Neuronal stem cell (in vitro differentiated cells): Measurements from ENCODE around the gene PDE9A.

Experiments
- DNase-seq: peaks from one replicate; pipeline ENCODE4 v3.0.0-alpha.2; 2013; ENCODE audit warnings: low spot score
- H2AFZ ChIP-seq: one replicate; pipeline ENCODE4 v1.6.1; 2013; ENCODE audit warnings: mild to moderate bottlenecking, low read length, inconsistent platforms
- H2AK5ac ChIP-seq: 2 replicates; pipeline ENCODE4 v1.6.1; 2013; ENCODE audit warnings: low read depth, mild to moderate bottlenecking, inconsistent platforms, low read length, moderate library complexity, mixed read lengths
- H2BK120ac ChIP-seq: 2 replicates; pipeline ENCODE4 v1.6.1; 2013; ENCODE audit warnings: low read depth, mild to moderate bottlenecking, inconsistent platforms, low read length, moderate library complexity, mixed read lengths
- H2BK12ac ChIP-seq: one replicate; pipeline ENCODE4 v1.6.1; 2013; ENCODE audit warnings: low read length, inconsistent platforms
- H2BK15ac ChIP-seq: 2 replicates; pipeline ENCODE4 v1.6.1; 2013; ENCODE audit warnings: mild to moderate bottlenecking, low read length, inconsistent platforms, mixed read lengths
- H2BK5ac ChIP-seq: one replicate; pipeline ENCODE4 v1.6.1; 2013; ENCODE audit warnings: inconsistent platforms, mild to moderate bottlenecking, low read length, moderate library complexity
- H3K14ac ChIP-seq: one replicate; pipeline ENCODE4 v1.6.1; 2013; ENCODE audit warnings: low read length, inconsistent platforms
- H3K18ac ChIP-seq: 2 replicates; pipeline ENCODE4 v1.6.1; 2013; ENCODE audit warnings: low read length, inconsistent platforms
- H3K23ac ChIP-seq: 2 replicates; pipeline ENCODE4 v1.6.1; 2013; ENCODE audit warnings: low read depth, mild to moderate bottlenecking, mixed read lengths, low read length, inconsistent platforms; ENCODE audit not compliant: poor library complexity
- H3K27ac ChIP-seq: replicated peaks from 3 replicates; pipeline ENCODE4 v1.5.1; 2013; ENCODE audit warnings: low read length, inconsistent platforms
- H3K27me3 ChIP-seq, 3 experiments: 2 replicates each; pipeline ENCODE4 v1.6.1; 2013; ENCODE audit warnings: low read length in 3 of 3, mild to moderate bottlenecking in 2 of 3, inconsistent platforms in 1 of 3, low read depth in 1 of 3, mixed read lengths in 1 of 3, moderate library complexity in 1 of 3; ENCODE audit not compliant: control insufficient read depth in 3 of 3, insufficient read depth in 3 of 3
- H3K36me3 ChIP-seq, 2 donors: replicated peaks in 1 of 2; 2 replicates each; pipeline ENCODE4 v1.6.1; 2013; ENCODE audit warnings: low read length in 2 of 2; ENCODE audit not compliant: control insufficient read depth in 2 of 2, insufficient read depth in 2 of 2
- H3K4ac ChIP-seq: 2 replicates; pipeline ENCODE4 v1.6.1; 2013; ENCODE audit warnings: inconsistent platforms, mild to moderate bottlenecking, low read length, moderate library complexity
- H3K4me1 ChIP-seq, 2 donors: 1 replicate in 1 of 2; 2 replicates in 1 of 2; pipeline ENCODE4 v1.6.1; 2013; ENCODE audit warnings: low read length in 2 of 2, low read depth in 1 of 2; ENCODE audit not compliant: control insufficient read depth in 2 of 2, insufficient read depth in 1 of 2
- H3K4me2 ChIP-seq: one replicate; pipeline ENCODE4 v1.6.1; 2013; ENCODE audit warnings: mild to moderate bottlenecking, low read length, inconsistent platforms; ENCODE audit not compliant: insufficient read depth, poor library complexity, severe bottlenecking
- H3K4me3 ChIP-seq, 2 donors: 2 replicates each; pipeline ENCODE4 v1.5.1; 2013; ENCODE audit warnings: low read length in 2 of 2, mild to moderate bottlenecking in 2 of 2, inconsistent platforms in 1 of 2, moderate library complexity in 1 of 2
- H3K79me1 ChIP-seq: one replicate; pipeline ENCODE4 v1.6.1; 2013; ENCODE audit warnings: low read depth, mild to moderate bottlenecking, inconsistent platforms, low read length, moderate library complexity
- H3K9ac ChIP-seq: one replicate; pipeline ENCODE4 v1.6.1; 2013; ENCODE audit warnings: mild to moderate bottlenecking, low read depth, low read length, inconsistent platforms; ENCODE audit not compliant: poor library complexity
- H3K9me3 ChIP-seq, 2 donors: replicated peaks in 1 of 2; 2 replicates each; pipeline versions ENCODE3 to v1.6.1; 2013; ENCODE audit warnings: low read length in 2 of 2, mild to moderate bottlenecking in 2 of 2, inconsistent platforms in 1 of 2, low read depth in 1 of 2, mixed read lengths in 1 of 2, moderate library complexity in 1 of 2; ENCODE audit not compliant: control insufficient read depth in 2 of 2, insufficient read depth in 1 of 2
- H4K8ac ChIP-seq: one replicate; pipeline ENCODE4 v1.6.1; 2013; ENCODE audit warnings: low read depth, mild to moderate bottlenecking, inconsistent platforms, low read length, moderate library complexity
- H4K91ac ChIP-seq: one replicate; pipeline ENCODE4 v1.6.1; 2013; ENCODE audit warnings: low read length, low read depth, mild to moderate bottlenecking, inconsistent platforms; ENCODE audit not compliant: poor library complexity
- WGBS, 2 donors: extraction: QIAGEN DNeasy Blood & Tissue Kit; methylation state at CpG; one replicate each; pipeline ENCODE4 v1.1.7; 2013; ENCODE audit warnings: missing lambda C conversion rate in 2 of 2, mixed read lengths in 1 of 2; ENCODE audit not compliant: insufficient read length in 2 of 2, insufficient replicate concordance in 1 of 2; ENCODE audit errors: extremely low coverage in 2 of 2; 5-methylcytosine and 5-hydroxymethylcytosine counted together

Gene PDE9A

DNA sequence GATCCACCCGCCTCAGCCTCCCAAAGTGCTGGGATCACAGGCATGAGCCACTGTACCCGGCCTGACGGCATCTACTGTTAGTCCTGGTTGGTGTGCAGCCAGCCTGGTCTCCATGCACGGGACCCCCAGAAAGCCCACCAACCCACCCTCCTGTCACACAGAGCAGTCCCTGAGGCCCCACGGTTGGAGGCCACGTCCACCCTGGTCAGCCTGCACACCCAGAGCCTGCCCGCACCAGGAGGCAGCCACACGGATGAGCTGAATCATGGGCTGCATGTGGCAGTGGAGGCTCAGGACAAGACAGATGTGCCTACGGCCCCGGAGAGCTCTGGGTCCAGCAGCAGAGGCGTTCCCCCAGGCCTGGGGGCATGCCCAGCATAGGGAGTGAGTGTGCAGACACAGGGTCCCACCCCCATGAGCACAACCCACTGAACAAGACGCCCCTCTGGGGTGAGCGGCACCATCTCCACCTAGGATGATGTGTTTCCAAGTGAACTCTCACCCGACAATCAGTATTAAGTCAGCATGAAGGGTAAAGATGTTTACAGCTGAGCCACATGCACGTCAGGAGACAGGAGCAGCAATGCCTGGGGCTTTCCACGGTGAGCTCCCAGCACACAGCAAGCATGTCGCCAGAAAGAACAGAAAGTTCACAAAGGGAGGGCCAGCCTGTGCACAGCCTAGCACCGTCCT, 123.8 kb downstream of the PDE9A start:
- H3K14ac ChIP-seq: peak overlapping the region; percentile 50
- no CpG with 5 or more reads among the region's 18 CpGs for WGBS, 2 donors

DNA sequence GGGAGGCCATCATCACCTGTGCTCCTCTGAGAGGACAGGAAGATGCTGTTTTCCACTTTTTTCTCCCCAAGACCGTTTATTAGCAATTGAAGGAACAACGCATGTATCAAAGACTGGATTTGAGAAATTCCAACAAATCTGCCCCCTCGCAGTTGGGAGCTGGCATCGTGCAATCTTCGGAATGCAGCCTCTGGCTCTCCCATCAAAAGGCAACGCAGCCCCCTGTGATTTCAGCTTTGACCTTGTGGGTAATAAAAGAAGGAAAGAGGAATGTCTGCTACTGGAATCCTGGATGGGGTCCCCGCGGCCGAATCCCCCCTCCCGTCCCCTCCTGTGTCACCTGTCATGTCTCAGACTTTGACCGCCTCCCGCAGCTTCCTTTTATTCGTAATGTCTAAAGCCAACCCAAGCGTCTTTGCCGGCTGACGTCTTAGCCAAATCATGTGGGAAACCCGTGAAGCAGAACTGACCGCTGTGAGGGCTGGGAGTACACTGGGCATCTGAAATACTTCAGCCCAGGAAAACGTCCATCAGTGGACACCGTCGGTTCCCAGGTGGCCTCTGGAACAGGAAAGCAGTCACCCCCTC, 124.4 kb downstream of the PDE9A start:
- Histone ChIP-seq H4K91ac (no peak overlapping the region), H3K27ac (no peak overlapping the region), H3K4me2 (no peak overlapping the region), H2BK120ac (no peak overlapping the region), H2AK5ac (no peak overlapping the region), H3K23ac (no peak overlapping the region), H3K14ac (no peak overlapping the region), H3K79me1 (no peaks in the 10 kb centered on the region), H4K8ac (no peak overlapping the region), H2BK5ac (no peak overlapping the region), H3K9ac (no peak overlapping the region), H3K4me1 (peaks cover 14 to 28% of the 10 kb centered on the region in 2 donors), H2AFZ (peak overlapping the region; percentile 68), H3K4ac (no peak overlapping the region), H3K9me3 (peaks cover 0 to 6% of the 10 kb centered on the region in 2 donors), H3K18ac (peak overlapping the region; percentile 19), H2BK15ac (no peak overlapping the region), H3K4me3 (no peak overlapping the region), H2BK12ac (no peak overlapping the region), H3K36me3 (peaks cover 16 to 22% of the 10 kb centered on the region in 2 donors), H3K27me3 (peaks cover 0 to 18% (median 0%) of the 10 kb centered on the region in 3 experiments)
- WGBS, 2 donors: no CpG with 5 or more reads among the region's 21 CpGs
- no peak for DNase-seq

More for the DNA sequence above, 123.8 kb downstream of the PDE9A start:
- Histone ChIP-seq H4K8ac (no peak overlapping the region), H2AFZ (no peak overlapping the region), H3K9ac (no peak overlapping the region), H3K27me3 (peaks cover 0 to 16% (median 0%) of the 10 kb centered on the region in 3 experiments), H3K18ac (peak overlapping the region; percentile 81), H2BK15ac (no peak overlapping the region), H3K4me1 (peaks cover 12 to 28% of the 10 kb centered on the region in 2 donors), H3K36me3 (peaks cover 18 to 24% of the 10 kb centered on the region in 2 donors), H3K9me3 (peaks cover 0 to 6% of the 10 kb centered on the region in 2 donors), H2BK12ac (no peak overlapping the region), H2BK5ac (no peak overlapping the region), H2AK5ac (no peak overlapping the region), H3K27ac (no peak overlapping the region), H4K91ac (no peak overlapping the region), H3K79me1 (no peaks in the 10 kb centered on the region), H3K4me2 (no peak overlapping the region), H3K23ac (peak overlapping the region; percentile 82), H3K4me3 (peak overlapping the region in 1 of 2 donors; percentile 13), H3K4ac (no peak overlapping the region), H2BK120ac (no peak overlapping the region)
- DNase-seq: no peak

DNA sequence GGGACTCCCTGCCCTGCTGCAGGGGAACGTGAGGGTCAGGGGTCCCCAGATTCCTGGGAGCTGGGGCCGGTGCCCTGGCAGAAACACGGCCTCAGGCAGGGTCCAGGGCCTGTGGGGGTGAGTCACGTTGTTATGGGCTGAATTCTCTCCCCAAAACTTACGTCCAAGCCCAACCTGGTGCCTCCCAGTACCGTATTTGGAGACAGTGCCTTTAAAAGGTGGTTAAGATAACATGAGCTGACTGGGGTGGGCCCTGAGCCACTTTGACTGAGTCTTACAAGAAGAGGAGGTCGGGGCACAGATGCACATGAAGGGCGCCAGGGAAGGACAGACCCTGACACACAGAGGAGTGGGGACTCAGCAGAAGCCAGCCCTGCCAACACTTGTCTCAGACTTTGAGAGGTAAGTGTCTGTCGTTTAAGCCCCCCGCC, 126.0 kb downstream of the PDE9A start:
- no peak overlapping the region for H2BK15ac ChIP-seq
- H3K36me3 ChIP-seq: peaks cover 10 to 11% of the 10 kb centered on the region in 2 donors
- no peak overlapping the region for H2BK12ac ChIP-seq
- no peak overlapping the region for H3K4me2 ChIP-seq
- H3K18ac ChIP-seq: no peak overlapping the region
- H4K8ac ChIP-seq: no peak overlapping the region
- H2BK5ac ChIP-seq: peak overlapping the region; percentile 2
- H3K9me3 ChIP-seq: peaks cover 0 to 4% of the 10 kb centered on the region in 2 donors
- H3K23ac ChIP-seq: no peak overlapping the region
- no peak overlapping the region for H3K4ac ChIP-seq
- no peak overlapping the region for H3K4me3 ChIP-seq
- peaks cover 0 to 19% (median 0%) of the 10 kb centered on the region in 3 experiments for H3K27me3 ChIP-seq
- H3K79me1 ChIP-seq: no peaks in the 10 kb centered on the region
- no peak overlapping the region for H4K91ac ChIP-seq
- H3K14ac ChIP-seq: no peak overlapping the region
- no peak for DNase-seq
- no peak overlapping the region for H3K27ac ChIP-seq
- no peak overlapping the region for H3K9ac ChIP-seq
- no peak overlapping the region for H2AK5ac ChIP-seq
- no peak overlapping the region for H2BK120ac ChIP-seq
- H2AFZ ChIP-seq: no peak overlapping the region
- WGBS, 2 donors: no CpG with 5 or more reads among the region's 10 CpGs
- peaks cover 22 to 35% of the 10 kb centered on the region in 2 donors for H3K4me1 ChIP-seq

DNA sequence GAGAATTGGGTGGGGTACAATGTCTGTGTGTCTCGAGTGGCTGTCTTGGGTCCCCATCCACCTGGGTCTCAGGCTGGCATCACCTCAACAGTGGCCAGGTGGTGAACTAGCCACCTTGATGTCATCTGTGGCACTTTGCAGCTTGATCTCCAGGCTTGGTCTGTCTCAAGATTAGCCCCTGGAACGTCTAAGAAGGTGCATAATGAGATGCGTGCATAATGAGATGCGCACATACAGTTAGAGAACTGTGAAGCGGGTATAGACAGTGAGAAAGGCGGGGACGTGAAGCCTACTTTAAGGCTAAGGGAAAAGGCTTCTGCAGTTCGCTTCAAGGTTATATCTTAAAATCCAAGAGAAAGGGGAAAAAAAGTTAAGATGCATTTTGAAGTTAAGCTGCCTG, 127.2 kb downstream of the PDE9A start:
- no peaks in the 10 kb centered on the region for H3K9me3 ChIP-seq
- H3K27ac ChIP-seq: no peak overlapping the region
- no peak overlapping the region for H2BK12ac ChIP-seq
- H2BK5ac ChIP-seq: no peak overlapping the region
- H3K4me1 ChIP-seq: peaks cover 22 to 35% of the 10 kb centered on the region in 2 donors
- no peak overlapping the region for H3K4me3 ChIP-seq
- no peak overlapping the region for H3K23ac ChIP-seq
- H3K36me3 ChIP-seq: peaks cover 6 to 8% of the 10 kb centered on the region in 2 donors
- H2BK15ac ChIP-seq: no peak overlapping the region
- DNase-seq: no peak
- no peak overlapping the region for H4K8ac ChIP-seq
- H3K4me2 ChIP-seq: no peak overlapping the region
- no peak overlapping the region for H2BK120ac ChIP-seq
- H3K9ac ChIP-seq: no peak overlapping the region
- no peaks in the 10 kb centered on the region for H3K79me1 ChIP-seq
- peaks cover 0 to 19% (median 0%) of the 10 kb centered on the region in 3 experiments for H3K27me3 ChIP-seq
- no CpG with 5 or more reads among the region's 8 CpGs for WGBS, 2 donors
- H3K4ac ChIP-seq: no peak overlapping the region
- H2AFZ ChIP-seq: no peak overlapping the region
- H3K18ac ChIP-seq: no peak overlapping the region
- H3K14ac ChIP-seq: no peak overlapping the region
- no peak overlapping the region for H2AK5ac ChIP-seq
- no peak overlapping the region for H4K91ac ChIP-seq
